ENCODE data around the gene NAA35.
"Not testable (repeated sequence)": the region's sequence is repeated elsewhere in the genome, so short reads cannot be mapped to it uniquely, and the experiment has no call there.

The NAA35 gene

DNA sequence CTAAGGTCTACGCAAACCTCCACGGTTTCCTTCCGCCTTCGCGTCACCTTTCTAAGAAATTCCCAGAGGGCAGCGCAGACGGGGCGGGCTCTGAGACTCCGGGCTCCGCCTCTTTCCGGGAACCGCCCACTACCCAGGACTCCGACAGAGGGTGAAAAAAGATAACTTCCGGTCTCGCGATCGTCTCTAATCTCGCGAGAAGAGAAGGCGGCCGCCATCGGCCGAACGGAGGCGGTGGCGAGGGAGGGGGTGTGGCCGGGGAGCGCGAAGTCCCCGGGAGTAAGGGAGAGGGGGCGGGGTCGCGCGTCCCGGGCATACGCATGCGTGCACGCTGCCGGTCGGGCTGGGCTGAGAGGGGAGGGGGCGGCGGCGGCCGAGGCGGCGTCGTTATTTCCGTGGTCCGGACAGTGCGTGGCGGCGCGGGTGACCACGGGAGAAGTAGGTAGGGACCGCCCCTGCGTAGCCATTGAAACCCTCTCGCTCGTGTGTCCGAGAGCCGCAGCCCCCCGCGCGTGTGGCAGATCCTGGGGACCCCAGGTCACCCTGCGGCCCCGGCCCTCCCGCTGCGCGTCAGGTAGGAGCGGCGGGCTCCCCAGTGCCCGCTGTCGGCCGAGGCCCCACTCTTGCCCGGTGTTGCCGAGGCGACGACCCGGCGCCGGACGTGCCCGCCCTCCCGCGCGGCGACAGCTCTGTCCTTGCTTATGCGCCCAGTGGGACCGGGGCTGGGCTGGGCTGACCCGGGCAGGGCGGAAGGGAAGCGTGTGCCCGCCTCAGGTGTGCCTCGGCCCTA is at the start of gene NAA35:
Gene NAA35 (plus strand): TSS at position 315 of the 790 bp plus-strand sequence. CDS start 1,014 bp downstream, outside the sequence.
- DNase-seq: peak; percentile 96 to 100 (median 99)

DNA sequence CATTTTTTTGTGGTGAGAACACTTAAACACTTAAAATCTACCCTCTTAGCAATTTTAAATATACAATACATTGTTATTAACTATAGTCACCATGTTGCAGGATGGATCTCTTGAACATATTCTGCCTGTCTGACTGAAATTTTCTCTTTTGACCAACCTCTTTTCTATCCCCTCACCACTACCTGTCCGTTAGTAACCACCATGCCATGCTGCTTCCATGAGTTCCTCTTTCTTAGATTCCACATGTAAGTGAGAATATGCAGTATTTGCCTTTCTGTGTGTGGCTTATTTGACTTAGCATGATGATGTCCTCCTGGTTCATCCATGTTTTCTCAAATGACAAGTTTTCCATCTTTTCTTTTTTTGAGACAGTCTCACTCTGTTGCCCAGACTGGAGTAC is 48.5 kb upstream of the NAA35 start:
- DNase-seq: no peak

DNA sequence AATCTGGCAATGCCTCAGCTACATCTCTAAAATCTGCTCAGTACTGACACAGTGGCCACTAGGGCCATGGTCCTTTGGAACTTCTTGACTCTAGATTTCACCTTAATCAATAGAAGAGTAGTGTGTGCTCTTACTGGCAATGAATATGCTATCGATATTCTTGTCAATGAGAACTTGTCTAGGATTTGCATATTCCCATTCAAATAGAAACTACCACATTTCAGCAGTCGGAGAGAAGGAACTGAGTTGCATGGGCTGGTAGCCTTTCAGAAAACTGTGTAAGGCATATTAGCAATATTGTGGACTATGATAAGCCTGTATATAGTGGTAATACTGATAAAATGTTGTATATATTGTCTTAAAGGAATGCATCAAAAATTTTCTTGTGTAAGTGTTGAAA is 45.3 kb upstream of the NAA35 start:
- no peak for DNase-seq

- DNase-seq: no peak
Observed at GRCh38 chr9:85897848-85898247, 43.1 kb upstream of the NAA35 start.

DNA sequence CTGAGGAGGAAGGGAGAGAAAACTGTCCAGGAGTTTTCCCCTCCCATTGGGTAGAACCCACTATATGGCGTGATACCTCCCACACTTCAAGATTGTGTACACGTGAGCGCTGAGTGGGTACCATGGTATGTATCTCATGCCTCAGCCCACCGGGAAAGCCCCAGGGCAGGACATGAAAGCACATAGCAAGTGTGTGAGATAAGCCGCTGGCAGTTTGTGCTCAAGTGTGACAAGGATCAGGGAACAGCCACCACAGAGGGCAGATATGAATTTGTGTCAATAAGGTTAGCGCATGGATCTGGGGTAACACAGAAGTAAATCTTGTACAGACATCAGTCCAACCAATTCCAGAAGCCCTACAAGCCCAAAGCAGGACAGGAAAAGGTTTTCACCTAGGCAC is 42.6 kb upstream of the NAA35 start:
- DNase-seq: no peak

DNA sequence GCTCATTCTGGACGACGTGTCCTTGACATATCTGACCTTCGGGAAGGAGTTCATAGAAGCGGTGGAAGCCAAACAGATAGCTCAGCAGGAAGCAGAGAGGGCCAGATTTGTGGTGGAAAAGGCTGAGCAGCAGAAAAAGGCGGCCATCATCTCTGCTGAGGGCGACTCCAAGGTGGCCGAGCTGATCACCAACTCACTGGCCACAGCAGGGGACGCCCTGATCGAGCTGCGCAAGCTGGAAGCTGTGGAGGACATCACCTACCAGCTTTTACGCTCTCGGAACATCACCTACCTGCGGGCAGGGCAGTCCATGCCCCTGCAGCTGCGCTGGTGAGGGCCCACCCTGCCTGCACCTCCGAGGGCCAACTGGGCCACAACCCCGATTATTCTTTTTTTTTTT is 41.6 kb upstream of the NAA35 start:
- no peak for DNase-seq

GRCh38 chr9:85900504-85901201 is 40.3 kb upstream of the NAA35 start:
- DNase-seq: peak in 1 of 3 experiments; percentile 25

DNA sequence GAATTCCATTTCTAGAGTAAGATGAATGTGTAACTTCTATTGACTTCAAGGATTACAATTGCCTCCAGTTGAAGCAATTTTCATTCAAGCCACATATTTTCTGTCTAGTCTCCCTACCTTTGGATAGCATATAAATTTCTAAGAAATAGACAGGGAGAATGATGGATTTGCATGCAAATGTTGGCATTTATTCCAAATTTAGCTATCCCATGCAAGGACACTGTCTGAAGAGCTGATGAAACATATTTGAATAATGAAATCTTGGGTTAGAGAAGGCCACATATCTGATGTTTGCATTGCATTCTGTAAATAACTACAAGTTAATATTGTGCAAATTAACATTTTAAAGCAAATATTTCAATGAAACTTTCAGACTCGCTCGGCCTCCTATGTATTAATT is 36.0 kb upstream of the NAA35 start:
- DNase-seq: no peak

GRCh38 chr9:85905957-85906356 is 35.0 kb upstream of the NAA35 start:
- DNase-seq: no peak

GRCh38 chr9:85909390-85909789 is 31.6 kb upstream of the NAA35 start:
- DNase-seq: peak in 1 of 3 experiments; percentile 14

DNA sequence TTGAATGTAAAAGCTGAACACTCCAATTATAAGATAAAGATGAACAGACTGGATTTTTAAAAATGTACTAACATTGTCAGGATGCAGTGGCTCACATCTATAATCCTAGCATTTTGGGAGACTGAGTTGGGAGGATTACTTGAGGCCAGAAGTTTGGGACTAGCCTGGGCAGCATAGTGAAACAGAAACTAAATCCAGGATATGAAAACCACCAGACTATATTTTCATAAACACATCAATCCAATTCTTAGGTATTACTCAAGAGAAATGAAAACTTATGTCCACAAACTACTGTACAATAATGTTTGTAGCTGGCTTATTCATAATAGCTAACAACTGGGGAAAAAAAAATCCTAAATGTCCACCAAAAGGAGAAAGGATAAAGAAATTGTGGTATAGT is 26.8 kb upstream of the NAA35 start:
- no peak for DNase-seq

DNA sequence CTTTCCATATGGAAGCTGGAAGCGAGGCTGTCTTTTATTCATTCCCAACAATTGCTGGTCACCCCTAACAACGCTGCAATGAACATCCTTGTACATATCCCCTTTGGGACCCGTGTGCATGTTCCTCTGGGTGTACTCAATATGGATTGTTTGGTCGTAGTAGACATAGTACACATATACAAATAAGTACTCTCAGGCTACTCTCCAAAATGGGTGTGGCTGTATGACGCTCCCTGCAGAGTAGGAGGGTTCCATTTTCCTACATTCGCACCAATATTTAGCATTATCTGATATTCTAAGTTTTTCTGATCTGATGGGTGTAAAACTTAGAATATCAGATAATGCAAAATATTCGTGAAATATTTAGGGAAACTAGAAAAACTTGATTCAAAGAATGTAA is 23.2 kb upstream of the NAA35 start:
- no peak for DNase-seq

GRCh38 chr9:85925493-85925892 is 15.5 kb upstream of the NAA35 start:
- no peak for DNase-seq

- no peak for DNase-seq
Observed at GRCh38 chr9:85927076-85927475, 13.9 kb upstream of the NAA35 start.

DNA sequence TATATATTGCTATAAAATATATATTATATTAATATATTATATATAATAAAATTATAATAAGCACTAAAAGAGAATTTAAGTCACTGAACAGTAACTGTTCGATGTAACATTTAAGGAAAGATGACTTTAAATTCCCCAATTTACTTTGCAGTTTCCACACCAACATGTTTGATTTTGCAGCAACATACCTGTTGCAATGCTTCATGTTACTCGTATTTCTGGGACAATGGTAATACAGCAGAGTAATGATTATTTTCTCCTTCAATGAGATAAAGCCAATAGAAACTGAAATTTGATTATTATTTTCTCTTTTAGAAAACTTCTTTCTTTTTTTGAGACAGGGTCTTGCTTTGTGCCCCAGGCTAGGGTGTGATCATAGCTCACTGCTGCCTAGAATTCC is 9.5 kb upstream of the NAA35 start:
- no peak for DNase-seq

GRCh38 chr9:85935950-85936349 is 5.0 kb upstream of the NAA35 start:
- not testable (repeated sequence) for DNase-seq

DNA sequence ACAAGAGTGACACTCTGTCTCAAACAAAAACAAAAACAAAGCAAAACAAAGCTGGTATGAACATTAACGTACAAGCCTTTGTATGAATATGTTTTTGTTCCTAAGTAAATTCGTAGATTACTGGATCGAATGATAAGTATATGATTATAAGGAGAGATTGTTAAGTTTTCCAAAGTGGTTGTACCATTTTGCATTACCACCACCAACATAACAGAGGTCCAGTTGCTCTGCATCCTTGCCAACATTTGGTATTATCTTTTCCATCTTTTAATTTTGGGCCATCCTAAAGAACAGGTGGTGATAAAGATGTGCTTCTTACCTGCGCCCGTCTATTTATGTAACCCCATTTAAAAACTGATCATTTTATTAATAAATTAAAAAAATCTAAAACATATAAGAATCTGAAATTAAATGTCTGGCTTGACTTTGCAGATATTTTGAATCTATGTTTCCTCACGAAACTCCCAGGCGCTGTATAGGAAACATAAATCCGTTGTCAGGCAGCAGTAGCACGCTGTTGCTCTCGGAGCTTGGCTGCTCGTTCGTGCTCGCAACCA is 593 bp upstream of the NAA35 start:
- no peak for DNase-seq

- DNase-seq: no peak
Observed at GRCh38 chr9:85941622-85941940, 635 bp downstream of the NAA35 start.

- DNase-seq: no peak
Observed at GRCh38 chr9:85941966-85942912, 1.3 kb downstream of the NAA35 start.

DNA sequence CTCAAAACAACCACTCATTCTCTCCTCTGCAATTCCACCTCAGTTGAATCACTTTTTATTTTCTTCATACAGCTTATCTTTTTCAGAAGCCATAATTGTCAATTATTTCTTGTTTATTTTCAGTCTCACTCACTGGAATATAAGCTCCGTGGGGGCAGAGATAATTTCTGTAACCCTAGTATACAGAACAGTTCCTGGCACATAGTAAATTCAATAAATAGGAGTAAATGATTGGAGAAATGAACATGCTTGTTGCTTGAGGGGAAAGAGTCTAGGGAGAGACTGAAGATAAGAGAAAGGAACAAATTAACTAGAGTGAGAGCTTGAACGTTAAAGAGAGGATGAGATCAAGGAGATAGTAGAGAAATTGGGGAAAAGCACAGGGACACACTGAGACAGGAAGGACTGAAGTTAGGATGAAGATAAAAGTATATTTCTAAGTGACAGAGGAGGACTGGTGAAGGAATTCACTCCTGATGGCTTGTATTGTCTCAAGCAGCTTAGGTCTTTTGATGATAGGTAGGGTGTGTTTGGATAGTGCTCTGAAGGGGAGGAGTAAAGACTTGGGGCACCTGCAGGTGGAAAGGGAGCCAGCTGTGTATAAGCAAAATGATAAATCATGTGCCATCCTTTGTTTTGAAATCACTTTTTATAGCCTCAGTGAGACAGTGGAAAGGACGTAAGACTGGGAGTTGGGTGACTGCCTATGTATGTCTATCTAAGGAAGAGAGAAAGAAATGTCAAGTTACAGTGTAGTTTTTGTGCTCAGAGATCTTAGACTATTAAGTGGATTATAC is 2.2 kb downstream of the NAA35 start:
- DNase-seq: peak in 2 of 3 experiments; percentile 20 to 60

- no peak for DNase-seq
Observed at GRCh38 chr9:85943757-85944430, 2.9 kb downstream of the NAA35 start.

DNA sequence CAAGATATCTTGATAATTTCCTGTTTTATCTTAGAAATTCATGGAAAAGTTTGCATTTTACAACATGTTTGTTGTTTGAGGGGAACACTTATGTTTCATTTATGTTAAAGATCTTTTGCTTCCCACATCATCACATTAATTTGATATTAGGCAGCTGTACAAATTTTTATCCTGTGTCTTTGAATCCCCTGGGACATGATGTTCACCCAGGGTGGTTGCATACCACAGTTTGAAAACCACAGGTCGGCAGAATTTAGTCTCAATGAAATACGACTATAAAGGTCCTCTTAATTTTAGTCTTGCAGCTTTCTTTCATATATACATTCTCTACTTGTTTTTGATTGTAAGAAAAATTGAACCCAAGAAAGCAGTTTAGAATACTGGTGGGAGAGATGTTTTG is 3.7 kb downstream of the NAA35 start:
- DNase-seq: no peak

All from NCI-H1417 (cell line).